BJ (cell line): ENCODE measurements around the gene MRPL34. TPM values are rescaled to one million over a fixed set of nuclear protein-coding genes. Genes with fewer than 3 reads are reported as not detected.

Experiments used
- CTCF ChIA-PET: fragments of 350-600 bp; formaldehyde crosslinking; extraction: SDS; loops from one replicate; lab custom pipeline; 2021; ENCODE audit warnings: antibody characterized with exemption, inconsistent platforms; lab: Yijun Ruan, JAX
- POLR2A ChIA-PET: fragments of 300-600 bp; sonication (Branson Sonifier 250); formaldehyde crosslinking; extraction: SDS; loops from one replicate; lab custom pipeline; 2021; ENCODE audit warnings: antibody characterized with exemption; lab: Charles Lee
- DNase-seq: peaks from one replicate; pipeline ENCODE4 v3.0.0-alpha.2; 2011; ENCODE audit warnings: low read depth
- H3K27me3 ChIP-seq: 2 replicates; pipeline ENCODE4 v1.6.0; 2011; ENCODE audit warnings: low read length; ENCODE audit not compliant: control insufficient read depth, insufficient read depth
- H3K36me3 ChIP-seq: 2 replicates; pipeline ENCODE4 v1.5.1; 2011; ENCODE audit warnings: low read length; ENCODE audit not compliant: control insufficient read depth, insufficient read depth
- H3K4me3 ChIP-seq: 2 replicates; pipeline ENCODE4 v1.5.1; 2011; ENCODE audit warnings: low read depth, mild to moderate bottlenecking, control low read depth, low read length
- polyA plus RNA-seq: library from polyadenylated mRNA; depleted of rRNA; stranded (reverse); fragments of >200 nt; gene quantifications from 2 replicates; pipeline ENCODE4 v1.2.3, GENCODE V29; 2011
- TF ChIP-seq, protein P1 (sequence below): IDR thresholded peaks from 2 replicates; pipeline ENCODE4 v1.5.1; 2011; ENCODE audit warnings: low read depth, mild to moderate bottlenecking, control low read depth, inconsistent platforms, low read length, moderate library complexity; ENCODE audit not compliant: insufficient read depth

MRPL34 gene
- polyA plus RNA-seq, 1 experiment: 19.9 TPM

DNA sequence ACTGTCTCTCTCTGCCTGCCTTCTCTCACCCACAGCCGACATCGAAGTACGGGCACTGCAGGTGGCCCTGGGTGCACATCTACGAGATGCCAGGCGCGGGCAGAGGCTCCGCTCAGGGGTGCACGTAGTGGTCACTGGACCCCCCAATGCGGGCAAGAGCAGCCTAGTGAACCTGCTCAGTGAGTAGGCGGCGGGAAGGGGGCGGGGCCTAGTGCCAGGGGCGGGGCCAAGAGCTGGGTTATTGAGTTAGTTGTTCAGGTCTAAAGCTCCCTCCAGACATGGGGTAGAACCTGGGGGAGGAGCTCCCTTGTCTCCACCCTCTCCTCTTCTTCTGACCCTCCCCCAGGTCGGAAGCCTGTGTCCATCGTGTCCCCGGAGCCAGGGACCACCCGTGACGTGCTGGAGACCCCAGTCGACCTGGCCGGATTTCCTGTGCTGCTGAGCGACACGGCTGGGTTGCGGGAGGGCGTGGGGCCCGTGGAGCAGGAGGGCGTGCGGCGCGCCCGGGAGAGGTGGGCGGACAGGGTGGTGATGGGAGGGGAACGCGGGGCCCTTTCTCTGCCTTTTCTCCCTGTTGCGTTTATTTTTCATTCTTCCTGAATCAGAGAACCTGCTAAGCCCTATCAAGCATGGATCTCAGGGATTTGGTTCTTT lies 33.5 kb downstream of the MRPL34 start:
- Histone ChIP-seq H3K27me3 (no peaks in the 10 kb centered on the region), H3K4me3 (no peak overlapping the region), H3K36me3 (peaks cover 2% of the 10 kb centered on the region)
- ChIA-PET POLR2A (no interaction called here), CTCF (interaction anchor here (0.7 kb wide), 1 partner anchor 50 kb away, joined by 4 read pairs; no protein-coding TSS in a partner anchor)
- no peak for DNase-seq
- TF ChIP-seq, protein P1, sequence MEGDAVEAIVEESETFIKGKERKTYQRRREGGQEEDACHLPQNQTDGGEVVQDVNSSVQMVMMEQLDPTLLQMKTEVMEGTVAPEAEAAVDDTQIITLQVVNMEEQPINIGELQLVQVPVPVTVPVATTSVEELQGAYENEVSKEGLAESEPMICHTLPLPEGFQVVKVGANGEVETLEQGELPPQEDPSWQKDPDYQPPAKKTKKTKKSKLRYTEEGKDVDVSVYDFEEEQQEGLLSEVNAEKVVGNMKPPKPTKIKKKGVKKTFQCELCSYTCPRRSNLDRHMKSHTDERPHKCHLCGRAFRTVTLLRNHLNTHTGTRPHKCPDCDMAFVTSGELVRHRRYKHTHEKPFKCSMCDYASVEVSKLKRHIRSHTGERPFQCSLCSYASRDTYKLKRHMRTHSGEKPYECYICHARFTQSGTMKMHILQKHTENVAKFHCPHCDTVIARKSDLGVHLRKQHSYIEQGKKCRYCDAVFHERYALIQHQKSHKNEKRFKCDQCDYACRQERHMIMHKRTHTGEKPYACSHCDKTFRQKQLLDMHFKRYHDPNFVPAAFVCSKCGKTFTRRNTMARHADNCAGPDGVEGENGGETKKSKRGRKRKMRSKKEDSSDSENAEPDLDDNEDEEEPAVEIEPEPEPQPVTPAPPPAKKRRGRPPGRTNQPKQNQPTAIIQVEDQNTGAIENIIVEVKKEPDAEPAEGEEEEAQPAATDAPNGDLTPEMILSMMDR: no peak

DNA sequence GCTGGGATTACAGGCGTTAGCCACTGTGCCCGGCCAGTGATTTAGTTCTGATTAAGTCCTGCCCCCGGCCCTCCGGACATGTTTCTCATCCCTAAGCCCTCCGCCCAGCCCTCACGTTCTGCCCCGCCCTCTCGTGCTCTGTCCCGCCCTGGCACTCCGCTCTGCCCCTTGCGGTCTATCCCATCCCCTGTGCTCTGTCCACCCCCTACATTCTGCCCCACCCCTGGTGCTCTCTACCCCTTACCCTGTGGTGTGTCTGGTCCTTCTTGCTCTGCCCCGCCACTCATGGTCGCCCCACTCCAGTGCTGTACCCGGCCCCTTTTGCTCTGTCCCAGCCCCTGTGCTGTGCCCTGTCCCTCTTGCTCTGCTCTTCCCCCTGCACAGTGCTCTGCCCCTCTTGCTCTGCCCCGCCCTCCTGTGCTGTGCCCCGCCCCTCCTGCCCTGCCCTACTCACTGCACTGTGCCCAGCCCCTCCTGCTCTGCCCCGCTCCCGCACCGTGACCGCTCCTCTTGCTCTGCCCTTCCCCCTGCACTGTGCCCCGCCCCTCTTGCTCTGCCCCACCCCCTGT lies 34.7 kb downstream of the MRPL34 start:
- Histone ChIP-seq H3K27me3 (no peaks in the 10 kb centered on the region), H3K36me3 (peaks cover 2% of the 10 kb centered on the region), H3K4me3 (no peak overlapping the region)
- DNase-seq: no peak
- TF ChIP-seq, protein P1: no peak
- ChIA-PET POLR2A (no interaction called here), CTCF (interaction anchor here (0.6 to 9.8 kb wide), 2 partner anchors 47 to 1044 kb away, joined by 3 to 121 read pairs; no protein-coding TSS in a partner anchor)

DNA sequence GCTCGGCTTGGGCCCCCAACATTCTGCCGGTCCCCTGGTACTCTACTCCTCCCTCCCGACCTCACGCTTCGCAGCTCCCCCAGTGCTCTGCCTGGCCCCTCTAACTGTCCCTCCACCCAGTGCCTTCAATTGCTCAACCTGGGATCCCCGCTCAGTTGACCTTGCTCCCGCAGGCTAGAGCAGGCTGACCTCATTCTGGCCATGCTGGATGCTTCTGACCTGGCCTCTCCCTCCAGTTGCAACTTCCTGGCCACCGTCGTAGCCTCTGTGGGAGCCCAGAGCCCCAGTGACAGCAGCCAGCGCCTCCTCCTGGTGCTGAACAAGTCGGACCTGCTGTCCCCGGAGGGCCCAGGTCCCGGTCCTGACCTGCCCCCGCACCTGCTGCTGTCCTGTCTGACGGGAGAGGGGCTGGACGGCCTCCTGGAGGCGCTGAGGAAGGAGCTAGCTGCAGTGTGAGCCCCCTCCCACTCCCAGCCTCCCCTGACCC lies 35.2 kb downstream of the MRPL34 start:
- CTCF ChIA-PET: interaction anchor here (0.6 to 9.8 kb wide), 2 partner anchors 46 to 1044 kb away, joined by 3 to 121 read pairs; no protein-coding TSS in a partner anchor
- TF ChIP-seq, protein P1: no peak
- no peaks in the 10 kb centered on the region for H3K27me3 ChIP-seq

DNA sequence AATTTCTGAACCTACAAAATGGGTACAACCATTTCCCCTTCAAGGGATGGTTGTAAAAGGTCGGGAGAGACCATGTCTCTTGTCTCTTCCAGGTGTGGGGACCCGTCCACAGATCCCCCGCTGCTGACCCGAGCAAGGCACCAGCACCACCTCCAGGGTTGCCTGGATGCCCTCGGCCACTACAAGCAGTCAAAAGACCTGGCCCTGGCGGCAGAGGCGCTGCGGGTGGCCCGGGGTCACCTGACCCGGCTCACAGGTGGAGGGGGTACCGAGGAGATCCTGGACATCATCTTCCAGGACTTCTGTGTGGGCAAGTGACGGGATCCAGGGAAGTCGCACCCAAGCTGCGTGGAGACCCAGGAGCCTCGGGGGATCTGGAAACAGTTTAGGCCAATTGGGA lies 35.7 kb downstream of the MRPL34 start:
- H3K27me3 ChIP-seq: no peaks in the 10 kb centered on the region
- DNase-seq: no peak
- ChIA-PET POLR2A (no interaction called here), CTCF (interaction anchor here (0.6 to 9.8 kb wide), 3 partner anchors 10 to 1045 kb away, joined by 3 to 121 read pairs (median 3); no protein-coding TSS in a partner anchor)
- H3K4me3 ChIP-seq: no peak overlapping the region
- TF ChIP-seq, protein P1: no peak
- H3K36me3 ChIP-seq: peaks cover 2% of the 10 kb centered on the region

More for the DNA sequence above, 35.2 kb downstream of the MRPL34 start:
- Histone ChIP-seq H3K36me3 (peaks cover 2% of the 10 kb centered on the region), H3K4me3 (no peak overlapping the region)
- POLR2A ChIA-PET: no interaction called here
- no peak for DNase-seq

DNA sequence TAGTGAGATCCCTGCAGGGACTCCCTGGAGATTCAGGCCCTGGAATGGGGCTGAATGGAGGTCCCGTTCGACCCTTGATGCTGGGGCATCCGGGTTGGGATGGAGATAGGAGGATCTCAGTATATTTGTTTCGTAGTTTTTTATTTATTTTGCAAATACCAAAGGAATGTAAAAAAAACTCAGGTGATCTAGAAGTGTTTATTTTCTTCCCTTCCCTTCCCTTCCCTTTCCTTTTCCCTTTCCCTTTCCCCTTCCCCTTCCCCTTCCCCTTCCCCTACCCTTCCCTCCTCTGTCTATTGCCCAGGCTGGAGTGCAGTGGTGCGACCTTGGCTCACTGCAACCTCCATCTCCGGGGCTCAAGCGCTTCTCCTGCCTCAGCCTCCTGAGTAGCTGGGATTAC lies 36.2 kb downstream of the MRPL34 start:
- TF ChIP-seq, protein P1: no peak
- no peak for DNase-seq
- Histone ChIP-seq H3K27me3 (no peaks in the 10 kb centered on the region), H3K36me3 (peaks cover 2% of the 10 kb centered on the region), H3K4me3 (no peak overlapping the region)
- CTCF ChIA-PET: interaction anchor here (1.2 to 9.8 kb wide), 3 partner anchors 11 to 45 kb away, joined by 3 to 121 read pairs (median 5); partner anchors contain the start of gene ABHD8
- POLR2A ChIA-PET: no interaction called here
